Mesothelial cell of epicardium (in vitro differentiated cells): ENCODE data around the gene HACD2. TPM values are rescaled to one million over a fixed set of nuclear protein-coding genes. Genes with fewer than 3 reads are reported as not detected.
A peak's percentile ranks its signal among the peaks of the same experiment; 100 is the strongest.

Source experiments
- DNase-seq, 2 experiments: peaks; one replicate each; pipeline ENCODE4 v3.0.0; 2021; ENCODE audit warnings: low spot score in 2 of 2; ENCODE audit not compliant: unreplicated experiment in 2 of 2
- H3K27ac Mint-ChIP-seq: 2 replicates; pipeline ENCODE4 v1.8.0; 2021; ENCODE audit warnings: mixed read lengths
- H3K27me3 Mint-ChIP-seq: 2 replicates; pipeline ENCODE4 v1.8.0; 2021; ENCODE audit warnings: low read depth, mixed read lengths
- H3K36me3 Mint-ChIP-seq: 2 replicates; pipeline ENCODE4 v1.8.0; 2021; ENCODE audit warnings: mixed read lengths
- H3K4me1 Mint-ChIP-seq: 2 replicates; pipeline ENCODE4 v1.8.0; 2021; ENCODE audit warnings: mixed read lengths
- H3K4me3 Mint-ChIP-seq: 2 replicates; pipeline ENCODE4 v1.8.0; 2021; ENCODE audit warnings: mild to moderate bottlenecking, moderate library complexity, mixed read lengths
- H3K9me3 Mint-ChIP-seq: 2 replicates; pipeline ENCODE4 v1.8.0; 2021; ENCODE audit warnings: mixed read lengths
- CTCF ChIP-seq: fragments of 200-600 bp; sonication (generic); IDR thresholded peaks from one replicate; pipeline ENCODE4 v1.5.0; 2021; ENCODE audit warnings: antibody characterized with exemption; ENCODE audit not compliant: unreplicated experiment
- total RNA-seq: library from RNA; stranded (reverse); gene quantifications from 3 replicates; pipeline ENCODE4 v1.2.1, GENCODE V29; 2021

The HACD2 gene
- total RNA-seq, 1 donor from 2014 or later, result 22.9 TPM

- Mint-ChIP-seq H3K4me3 (no peak overlapping the region), H3K27ac (no peak overlapping the region), H3K27me3 (no peaks in the 10 kb centered on the region), H3K36me3 (no peaks in the 10 kb centered on the region), H3K9me3 (no peaks in the 10 kb centered on the region), H3K4me1 (peaks cover 39% of the 10 kb centered on the region)
- no peak for TF ChIP-seq CTCF
- no peak for DNase-seq
Observed at GRCh38 chr3:123622766-123623165, 37.9 kb upstream of the HACD2 start.

DNA sequence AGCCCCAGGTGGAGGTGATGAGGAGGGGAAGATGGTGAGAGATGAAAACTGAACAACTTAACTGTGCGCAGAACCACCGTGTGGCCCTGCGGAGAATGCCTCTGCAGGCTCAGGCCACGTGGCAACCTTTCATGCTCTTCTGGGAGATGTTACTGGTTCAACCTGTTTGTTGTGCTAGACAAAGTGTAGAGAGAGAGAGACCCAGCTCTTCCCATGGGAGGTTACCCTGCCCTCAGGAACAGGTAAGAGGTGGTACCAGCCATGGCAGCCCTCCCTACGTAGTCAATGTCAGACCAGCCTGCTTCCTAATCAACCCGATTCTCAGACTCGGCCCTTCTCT, 37.0 kb upstream of the HACD2 start:
- TF ChIP-seq CTCF, result no peak
- no peaks in the 10 kb centered on the region for H3K36me3 Mint-ChIP-seq
- no peak overlapping the region for H3K27ac Mint-ChIP-seq
- H3K27me3 Mint-ChIP-seq, result no peaks in the 10 kb centered on the region
- H3K4me1 Mint-ChIP-seq, result peaks cover 43% of the 10 kb centered on the region
- H3K9me3 Mint-ChIP-seq, result no peaks in the 10 kb centered on the region
- H3K4me3 Mint-ChIP-seq, result no peak overlapping the region
- no peak for DNase-seq

DNA sequence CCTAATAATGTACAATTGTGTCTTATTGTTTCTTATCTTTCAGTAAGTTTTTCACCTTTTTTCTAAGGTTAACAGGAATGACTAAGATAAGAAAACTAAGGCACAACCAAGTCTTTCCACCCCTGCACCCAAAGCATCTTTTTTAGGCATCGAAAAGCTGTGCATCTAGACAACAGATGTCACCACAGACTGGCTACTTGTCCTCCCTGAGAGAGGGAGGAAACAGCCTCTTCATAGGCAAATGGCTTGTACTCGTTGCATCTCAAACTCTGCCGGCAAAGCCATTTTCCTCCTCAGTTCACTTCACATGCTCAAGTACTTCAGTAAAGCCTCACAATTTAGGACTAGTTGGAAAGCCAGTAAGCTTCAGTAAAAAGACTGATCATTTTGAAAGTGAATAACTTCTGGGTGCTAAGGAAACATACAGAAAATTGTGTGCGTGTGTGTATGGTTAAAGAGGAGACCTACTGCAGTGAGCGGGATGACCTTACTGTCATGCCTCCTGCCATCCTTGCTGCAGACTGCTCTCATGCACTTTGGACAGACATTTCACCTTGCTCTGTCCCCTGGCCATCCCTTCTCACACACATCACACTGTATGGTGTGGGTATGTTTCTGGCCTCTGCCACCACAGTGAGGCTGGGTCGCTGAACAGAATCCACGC, 36.5 kb upstream of the HACD2 start:
- H3K9me3 Mint-ChIP-seq, result no peaks in the 10 kb centered on the region
- no peak overlapping the region for H3K4me3 Mint-ChIP-seq
- no peak for DNase-seq
- TF ChIP-seq CTCF, result no peak
- peaks cover 43% of the 10 kb centered on the region for H3K4me1 Mint-ChIP-seq
- no peaks in the 10 kb centered on the region for H3K27me3 Mint-ChIP-seq
- no peak overlapping the region for H3K27ac Mint-ChIP-seq
- no peaks in the 10 kb centered on the region for H3K36me3 Mint-ChIP-seq

DNA sequence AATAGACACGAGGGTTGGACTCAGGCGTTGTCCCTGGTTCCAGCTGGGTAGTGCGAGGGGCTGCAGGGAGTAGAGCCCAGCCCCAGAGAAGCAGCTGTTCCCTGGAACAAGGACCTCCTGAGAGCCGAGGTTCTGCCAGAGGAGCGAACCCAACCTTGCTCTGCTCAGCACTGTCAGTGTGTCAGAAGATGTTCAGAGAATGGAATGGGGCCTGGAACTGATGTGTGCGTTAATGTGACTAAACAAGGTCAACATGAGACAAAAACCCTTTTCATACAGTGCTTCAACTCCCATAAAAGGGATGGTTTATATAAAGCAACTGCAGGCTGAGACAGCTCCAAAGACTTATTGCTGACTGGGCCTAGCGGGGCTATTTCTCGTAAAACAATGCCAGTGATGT, 35.5 kb upstream of the HACD2 start:
- H3K4me1 Mint-ChIP-seq, result peaks cover 43% of the 10 kb centered on the region
- no peaks in the 10 kb centered on the region for H3K36me3 Mint-ChIP-seq
- H3K9me3 Mint-ChIP-seq, result no peaks in the 10 kb centered on the region
- H3K4me3 Mint-ChIP-seq, result no peak overlapping the region
- no peak for TF ChIP-seq CTCF
- no peaks in the 10 kb centered on the region for H3K27me3 Mint-ChIP-seq
- H3K27ac Mint-ChIP-seq, result peak overlapping the region; percentile 34
- no peak for DNase-seq

DNA sequence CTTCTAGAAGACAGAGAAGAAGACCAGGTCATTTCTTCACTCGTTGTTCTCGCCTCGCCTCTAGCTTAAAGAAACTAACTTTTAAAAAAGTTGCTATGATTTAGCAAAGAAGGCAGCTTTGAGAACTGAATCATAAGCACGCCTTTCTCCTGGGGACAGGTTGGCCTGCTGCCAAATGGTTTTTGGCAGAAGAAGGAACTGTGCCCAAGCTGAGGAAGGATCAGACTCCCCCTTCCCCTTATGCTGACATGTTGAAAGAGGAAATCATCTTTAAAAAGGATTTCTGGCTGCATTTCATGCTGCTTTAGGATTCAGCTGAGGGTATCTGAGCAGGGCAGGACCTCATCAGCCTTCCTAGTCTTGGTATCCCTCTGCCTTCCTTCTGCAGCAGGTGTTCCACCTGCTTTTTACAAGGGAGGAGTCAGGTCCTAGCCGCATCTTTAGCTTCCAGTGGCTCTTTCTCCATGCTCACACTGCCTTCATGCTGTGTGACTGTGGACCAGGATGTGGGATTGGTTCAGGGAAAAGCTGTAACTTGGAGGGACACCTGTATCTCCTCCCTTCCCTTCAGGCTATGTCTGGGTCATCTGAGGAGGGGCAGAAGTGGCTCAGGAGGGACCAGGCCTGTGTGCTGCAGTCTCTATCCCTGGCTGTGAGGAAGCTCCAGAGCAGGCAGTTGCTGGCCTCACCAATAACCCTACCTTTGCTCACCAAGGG, 34.1 kb upstream of the HACD2 start:
- H3K27ac Mint-ChIP-seq, result no peak overlapping the region
- peaks cover 2% of the 10 kb centered on the region for H3K36me3 Mint-ChIP-seq
- no peak for TF ChIP-seq CTCF
- no peaks in the 10 kb centered on the region for H3K9me3 Mint-ChIP-seq
- no peak overlapping the region for H3K4me3 Mint-ChIP-seq
- peak; percentile 48 to 63 for DNase-seq
- H3K27me3 Mint-ChIP-seq, result no peaks in the 10 kb centered on the region
- H3K4me1 Mint-ChIP-seq, result peaks cover 36% of the 10 kb centered on the region
